SU-DHL-6 (cell line): ENCODE measurements around the gene CNTNAP5.

Source experiments
- H2AFZ ChIP-seq: fragments of 200-600 bp; sonication (generic); 2 replicates; pipeline ENCODE4 v1.6.1; 2014; ENCODE audit warnings: low read depth, mild to moderate bottlenecking, moderate library complexity, mixed read lengths, antibody characterized with exemption, low read length; ENCODE audit not compliant: severe bottlenecking
- H3F3A ChIP-seq: fragments of 200-600 bp; shearing (Covaris generic); 2 replicates; pipeline ENCODE4 v1.6.0; 2016; ENCODE audit warnings: antibody characterized with exemption, mild to moderate bottlenecking; ENCODE audit not compliant: insufficient read depth
- H3K27ac ChIP-seq: fragments of 200-600 bp; sonication (generic); 2 replicates; pipeline ENCODE4 v1.5.1; 2016; ENCODE audit warnings: low read depth, mild to moderate bottlenecking, low read length, moderate library complexity, mixed read lengths
- H3K27me3 ChIP-seq: fragments of 200-600 bp; sonication (generic), shearing (Covaris generic); 2 replicates; pipeline ENCODE4 v1.6.0; 2014; ENCODE audit warnings: mild to moderate bottlenecking, low read length
- H3K36me3 ChIP-seq: fragments of 200-600 bp; sonication (generic); 2 replicates; pipeline ENCODE4 v1.6.1; 2014; ENCODE audit warnings: mild to moderate bottlenecking, low read length, mixed read lengths
- H3K4me2 ChIP-seq: fragments of 300-600, 200-600 bp; shearing (Covaris generic), sonication (generic); 2 replicates; pipeline ENCODE4 v1.6.0; 2014; ENCODE audit warnings: low read length, low read depth, mild to moderate bottlenecking; ENCODE audit not compliant: poor library complexity, severe bottlenecking
- H3K4me3 ChIP-seq: fragments of 200-600 bp; sonication (generic); 2 replicates; pipeline ENCODE4 v1.5.1; 2014; ENCODE audit warnings: antibody characterized with exemption, low read length, mild to moderate bottlenecking, mixed read lengths; ENCODE audit not compliant: insufficient read depth, poor library complexity, severe bottlenecking
- H3K79me2 ChIP-seq: fragments of 200-600 bp; sonication (generic); 2 replicates; pipeline ENCODE4 v1.6.1; 2014; ENCODE audit warnings: mild to moderate bottlenecking, low read length, moderate library complexity; ENCODE audit not compliant: insufficient read depth
- H3K9ac ChIP-seq: fragments of 200-600 bp; sonication (generic); 2 replicates; pipeline ENCODE4 v1.7.0; 2014; ENCODE audit warnings: mild to moderate bottlenecking, low read length
- H3K9me2 ChIP-seq: fragments of 200-600 bp; sonication (generic); replicated peaks from 2 replicates; pipeline ENCODE4 v1.6.1; 2014; ENCODE audit warnings: low read length; ENCODE audit not compliant: insufficient read depth
- H3K9me3 ChIP-seq: fragments of 200-600 bp; sonication (generic); 2 replicates; pipeline ENCODE4 v1.6.1; 2014; ENCODE audit warnings: low read length, mixed read lengths; ENCODE audit not compliant: insufficient read depth
- H4K20me1 ChIP-seq: fragments of 200-600 bp; sonication (generic); 2 replicates; pipeline ENCODE4 v1.6.1; 2014; ENCODE audit warnings: low read depth, mild to moderate bottlenecking, antibody characterized with exemption, low read length, moderate library complexity, mixed read lengths
- EZH2phosphoT487 ChIP-seq: fragments of 200-600 bp; sonication (generic), shearing (Covaris generic); conservative IDR thresholded peaks from 2 replicates; pipeline ENCODE4 v1.6.1; 2018; ENCODE audit warnings: mild to moderate bottlenecking, antibody characterized with exemption, low read length, moderate library complexity, mixed read lengths
- TF ChIP-seq, protein P1 (sequence below): fragments of 200-600 bp; sonication (generic); IDR thresholded peaks from one replicate; pipeline ENCODE4 v1.5.1; 2017; ENCODE audit warnings: antibody characterized with exemption, mild to moderate bottlenecking, low read length, moderate library complexity; ENCODE audit not compliant: insufficient read depth, poor library complexity, severe bottlenecking

The CNTNAP5 gene

DNA sequence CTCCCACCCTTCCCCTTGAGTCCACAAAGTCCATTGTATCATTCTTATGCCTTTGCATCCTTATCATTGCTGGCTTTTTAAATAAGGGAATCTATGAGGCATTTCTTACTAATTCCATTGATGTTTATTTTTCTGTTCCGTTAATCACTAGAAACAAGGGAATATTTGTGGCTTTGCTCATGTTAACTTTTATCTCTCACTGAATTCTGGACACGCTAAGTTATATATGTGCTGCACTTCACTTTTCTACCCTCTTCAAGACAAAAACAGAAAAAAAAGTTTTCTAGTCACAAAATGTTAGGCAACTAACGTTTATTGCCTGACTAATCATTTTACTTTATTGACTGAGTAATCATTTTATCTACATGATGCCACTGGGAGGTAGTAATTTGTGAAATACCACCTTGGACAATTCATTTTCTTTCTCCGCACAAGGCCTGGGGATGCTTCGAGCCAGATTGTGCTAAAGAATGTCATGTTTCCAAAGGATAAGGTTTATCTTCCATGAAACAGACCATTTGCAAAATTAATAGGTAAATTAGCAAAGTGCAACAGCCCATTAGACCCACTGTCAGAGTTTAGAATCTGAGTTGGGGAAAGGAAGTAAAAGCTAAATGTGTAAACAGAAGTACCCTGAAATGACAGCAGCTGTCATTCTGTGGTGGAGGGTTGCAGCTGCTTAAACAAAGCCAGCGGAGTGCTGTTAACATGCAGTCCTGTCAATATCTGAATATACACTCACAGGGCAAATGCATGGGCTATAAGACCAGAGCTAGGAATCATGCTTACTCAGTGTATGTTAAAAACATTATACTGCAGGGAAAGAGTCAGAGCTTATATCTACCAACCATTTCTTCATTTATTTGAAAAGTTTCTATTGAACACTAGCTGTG, 658.7 kb downstream of the CNTNAP5 start:
- no peak overlapping the region for H2AFZ ChIP-seq
- no peak overlapping the region for H3K4me3 ChIP-seq
- H4K20me1 ChIP-seq, result no peaks in the 10 kb centered on the region
- 0 out of 2 replicates have a peak, but pooled peaks cover under 1% of the 10 kb centered on the region for H3K9me3 ChIP-seq
- H3K36me3 ChIP-seq, result no peaks in the 10 kb centered on the region
- no peaks in the 10 kb centered on the region for H3K79me2 ChIP-seq
- no peak overlapping the region for H3K4me2 ChIP-seq
- H3K27me3 ChIP-seq, result no peaks in the 10 kb centered on the region
- no peak for TF ChIP-seq EZH2phosphoT487
- TF ChIP-seq, protein P1, sequence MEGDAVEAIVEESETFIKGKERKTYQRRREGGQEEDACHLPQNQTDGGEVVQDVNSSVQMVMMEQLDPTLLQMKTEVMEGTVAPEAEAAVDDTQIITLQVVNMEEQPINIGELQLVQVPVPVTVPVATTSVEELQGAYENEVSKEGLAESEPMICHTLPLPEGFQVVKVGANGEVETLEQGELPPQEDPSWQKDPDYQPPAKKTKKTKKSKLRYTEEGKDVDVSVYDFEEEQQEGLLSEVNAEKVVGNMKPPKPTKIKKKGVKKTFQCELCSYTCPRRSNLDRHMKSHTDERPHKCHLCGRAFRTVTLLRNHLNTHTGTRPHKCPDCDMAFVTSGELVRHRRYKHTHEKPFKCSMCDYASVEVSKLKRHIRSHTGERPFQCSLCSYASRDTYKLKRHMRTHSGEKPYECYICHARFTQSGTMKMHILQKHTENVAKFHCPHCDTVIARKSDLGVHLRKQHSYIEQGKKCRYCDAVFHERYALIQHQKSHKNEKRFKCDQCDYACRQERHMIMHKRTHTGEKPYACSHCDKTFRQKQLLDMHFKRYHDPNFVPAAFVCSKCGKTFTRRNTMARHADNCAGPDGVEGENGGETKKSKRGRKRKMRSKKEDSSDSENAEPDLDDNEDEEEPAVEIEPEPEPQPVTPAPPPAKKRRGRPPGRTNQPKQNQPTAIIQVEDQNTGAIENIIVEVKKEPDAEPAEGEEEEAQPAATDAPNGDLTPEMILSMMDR, result no peak
- no peak overlapping the region for H3K9ac ChIP-seq
- H3K9me2 ChIP-seq, result no peaks in the 10 kb centered on the region
- no peak overlapping the region for H3K27ac ChIP-seq
- no peaks in the 10 kb centered on the region for H3F3A ChIP-seq

DNA sequence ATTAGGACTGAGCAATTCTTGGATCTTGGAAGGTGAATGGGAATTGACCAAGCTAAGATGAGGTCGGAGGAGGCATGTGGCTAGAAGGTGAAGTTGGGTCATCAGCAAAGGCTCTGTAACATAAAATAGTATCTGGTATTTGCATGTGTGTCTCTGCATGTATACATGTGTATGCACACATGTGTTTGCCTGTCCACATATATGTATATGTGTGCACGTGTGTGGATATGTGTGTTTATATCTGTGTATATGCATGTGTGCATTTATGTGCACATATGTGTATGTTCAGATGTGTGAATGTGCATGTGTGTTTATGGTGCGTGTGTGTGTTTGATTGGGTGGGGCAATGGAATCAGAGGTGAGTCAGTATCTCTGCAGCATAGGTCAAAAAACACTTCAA, 664.3 kb downstream of the CNTNAP5 start:
- TF ChIP-seq, protein P1, result no peak
- TF ChIP-seq EZH2phosphoT487, result no peak
- no peak overlapping the region for H2AFZ ChIP-seq
- no peaks in the 10 kb centered on the region for H3K9me2 ChIP-seq
- H3K9me3 ChIP-seq, result 0 out of 2 replicates have a peak, but pooled peaks cover 4% of the 10 kb centered on the region
- H3F3A ChIP-seq, result no peaks in the 10 kb centered on the region
- H3K36me3 ChIP-seq, result no peaks in the 10 kb centered on the region
- H3K4me2 ChIP-seq, result no peak overlapping the region
- no peaks in the 10 kb centered on the region for H4K20me1 ChIP-seq
- no peak overlapping the region for H3K4me3 ChIP-seq
- no peak overlapping the region for H3K9ac ChIP-seq
- no peaks in the 10 kb centered on the region for H3K79me2 ChIP-seq
- no peaks in the 10 kb centered on the region for H3K27me3 ChIP-seq
- H3K27ac ChIP-seq, result no peak overlapping the region

DNA sequence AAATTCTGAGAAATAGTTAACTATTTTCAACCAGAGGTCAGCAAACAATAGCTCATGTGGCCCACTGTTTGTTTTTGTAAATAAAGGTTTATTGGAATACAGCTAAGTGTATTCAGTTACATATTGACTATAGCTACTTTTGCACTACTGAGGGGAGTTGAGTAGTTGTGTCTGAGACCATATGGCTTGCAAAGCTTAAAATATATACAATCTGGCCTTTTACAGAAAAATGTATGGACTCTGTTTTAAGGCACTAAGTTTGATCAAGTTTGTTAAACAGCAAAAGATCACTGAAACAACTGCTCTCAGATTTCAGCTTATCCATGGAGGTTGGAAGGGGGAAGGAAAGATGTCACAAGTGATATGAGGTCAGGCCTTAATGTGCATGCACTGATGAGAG, 667.1 kb downstream of the CNTNAP5 start:
- Histone ChIP-seq H3F3A (no peaks in the 10 kb centered on the region), H3K9me3 (0 out of 2 replicates have a peak, but pooled peaks cover 4% of the 10 kb centered on the region), H3K27me3 (no peaks in the 10 kb centered on the region), H3K9ac (no peak overlapping the region), H3K9me2 (no peaks in the 10 kb centered on the region), H3K36me3 (no peaks in the 10 kb centered on the region), H2AFZ (no peak overlapping the region), H3K79me2 (no peaks in the 10 kb centered on the region), H3K4me2 (no peak overlapping the region), H4K20me1 (no peaks in the 10 kb centered on the region), H3K4me3 (no peak overlapping the region), H3K27ac (no peak overlapping the region)
- TF ChIP-seq EZH2phosphoT487, result no peak
- TF ChIP-seq, protein P1, result no peak
